AG08395 (cell line): ENCODE data around the gene REXO5.
"Not testable (repeated sequence)": the region's sequence is repeated elsewhere in the genome, so short reads cannot be mapped to it uniquely, and the experiment has no call there.

Experiments
- DNase-seq: peaks from one replicate; pipeline ENCODE4 v3.0.0; 2012; ENCODE audit warnings: mixed read lengths, low spot score

REXO5 gene, protein sequence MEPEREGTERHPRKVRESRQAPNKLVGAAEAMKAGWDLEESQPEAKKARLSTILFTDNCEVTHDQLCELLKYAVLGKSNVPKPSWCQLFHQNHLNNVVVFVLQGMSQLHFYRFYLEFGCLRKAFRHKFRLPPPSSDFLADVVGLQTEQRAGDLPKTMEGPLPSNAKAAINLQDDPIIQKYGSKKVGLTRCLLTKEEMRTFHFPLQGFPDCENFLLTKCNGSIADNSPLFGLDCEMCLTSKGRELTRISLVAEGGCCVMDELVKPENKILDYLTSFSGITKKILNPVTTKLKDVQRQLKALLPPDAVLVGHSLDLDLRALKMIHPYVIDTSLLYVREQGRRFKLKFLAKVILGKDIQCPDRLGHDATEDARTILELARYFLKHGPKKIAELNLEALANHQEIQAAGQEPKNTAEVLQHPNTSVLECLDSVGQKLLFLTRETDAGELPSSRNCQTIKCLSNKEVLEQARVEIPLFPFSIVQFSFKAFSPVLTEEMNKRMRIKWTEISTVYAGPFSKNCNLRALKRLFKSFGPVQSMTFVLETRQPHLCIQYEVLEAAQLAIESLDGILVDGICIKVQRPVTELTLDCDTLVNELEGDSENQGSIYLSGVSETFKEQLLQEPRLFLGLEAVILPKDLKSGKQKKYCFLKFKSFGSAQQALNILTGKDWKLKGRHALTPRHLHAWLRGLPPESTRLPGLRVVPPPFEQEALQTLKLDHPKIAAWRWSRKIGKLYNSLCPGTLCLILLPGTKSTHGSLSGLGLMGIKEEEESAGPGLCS

DNA sequence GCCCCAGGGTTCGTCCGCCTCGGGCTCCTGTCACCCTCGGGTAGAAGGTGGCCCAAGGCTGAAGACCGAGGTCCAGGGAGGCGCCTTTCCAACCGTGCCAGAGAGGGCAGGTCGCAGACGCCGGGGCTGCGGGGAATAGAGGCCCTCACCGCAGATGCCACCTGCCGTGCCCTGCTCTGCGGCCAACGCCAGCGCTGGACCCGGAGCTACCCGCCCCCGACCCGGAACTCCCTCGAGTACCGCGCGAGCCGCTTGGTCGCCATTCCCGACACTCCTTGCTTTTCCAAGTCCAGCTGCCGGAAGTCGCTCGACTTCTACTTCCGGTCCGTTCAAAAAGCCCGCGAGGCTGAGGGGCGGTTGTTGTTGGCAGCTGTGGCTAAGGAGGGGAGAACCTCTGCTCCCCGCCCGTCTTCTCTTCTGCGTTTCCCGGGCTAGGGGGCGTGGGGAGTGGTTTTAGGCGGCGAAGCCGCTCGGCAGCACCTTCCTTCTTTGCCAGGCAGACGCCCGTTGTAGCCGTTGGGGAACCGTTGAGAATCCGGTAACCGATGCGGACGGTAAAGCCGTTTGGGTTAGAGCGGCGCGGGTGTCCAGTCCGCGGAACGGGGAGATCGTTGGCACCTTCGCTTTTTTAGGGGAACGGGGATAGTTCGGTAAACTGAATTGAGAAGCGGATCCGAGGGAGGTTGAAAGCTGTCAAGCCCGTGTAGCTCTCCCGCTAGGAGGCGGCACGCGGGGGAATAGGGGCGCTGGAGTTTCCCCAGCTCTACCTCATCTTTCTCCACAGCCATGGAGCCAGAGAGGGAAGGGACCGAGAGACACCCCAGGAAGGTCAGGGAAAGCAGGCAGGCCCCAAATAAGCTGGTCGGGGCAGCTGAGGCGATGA lies at the start of gene REXO5, which contains the start of gene ERI2:
REXO5 (plus strand) TSS at position 360 of the 883 bp plus-strand sequence; CDS start at position 787, 427 bp downstream.
ERI2 (minus strand) TSS at position 305 of the 883 bp plus-strand sequence; CDS start at position 263, 42 bp downstream.
- DNase-seq, result peak; percentile 96

- no peak for DNase-seq
These were observed 46.0 kb upstream of the REXO5 start for GRCh38 chr16:20760346-20760745.

DNA sequence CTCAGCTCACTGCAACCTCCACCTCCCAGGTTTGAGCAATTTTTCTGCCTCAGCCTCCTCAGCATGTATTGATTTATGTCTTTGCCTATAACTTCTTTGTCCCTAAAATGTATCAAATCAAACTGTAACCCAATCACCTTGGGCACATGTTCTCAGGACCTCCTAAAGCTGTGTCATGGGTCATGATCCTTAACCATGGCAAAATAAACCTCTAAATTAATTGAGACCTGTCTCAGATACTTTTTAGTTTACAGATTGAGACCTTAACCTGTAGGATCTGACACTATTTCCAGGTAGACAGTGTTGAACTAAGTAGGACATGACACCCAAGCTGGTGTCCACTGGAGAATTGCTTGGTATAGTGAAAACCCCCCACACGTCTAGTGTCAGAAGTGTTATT lies 45.2 kb upstream of the REXO5 start:
- no peak for DNase-seq

- DNase-seq, result no peak
These were observed 43.8 kb upstream of the REXO5 start for GRCh38 chr16:20762404-20763123.

DNA sequence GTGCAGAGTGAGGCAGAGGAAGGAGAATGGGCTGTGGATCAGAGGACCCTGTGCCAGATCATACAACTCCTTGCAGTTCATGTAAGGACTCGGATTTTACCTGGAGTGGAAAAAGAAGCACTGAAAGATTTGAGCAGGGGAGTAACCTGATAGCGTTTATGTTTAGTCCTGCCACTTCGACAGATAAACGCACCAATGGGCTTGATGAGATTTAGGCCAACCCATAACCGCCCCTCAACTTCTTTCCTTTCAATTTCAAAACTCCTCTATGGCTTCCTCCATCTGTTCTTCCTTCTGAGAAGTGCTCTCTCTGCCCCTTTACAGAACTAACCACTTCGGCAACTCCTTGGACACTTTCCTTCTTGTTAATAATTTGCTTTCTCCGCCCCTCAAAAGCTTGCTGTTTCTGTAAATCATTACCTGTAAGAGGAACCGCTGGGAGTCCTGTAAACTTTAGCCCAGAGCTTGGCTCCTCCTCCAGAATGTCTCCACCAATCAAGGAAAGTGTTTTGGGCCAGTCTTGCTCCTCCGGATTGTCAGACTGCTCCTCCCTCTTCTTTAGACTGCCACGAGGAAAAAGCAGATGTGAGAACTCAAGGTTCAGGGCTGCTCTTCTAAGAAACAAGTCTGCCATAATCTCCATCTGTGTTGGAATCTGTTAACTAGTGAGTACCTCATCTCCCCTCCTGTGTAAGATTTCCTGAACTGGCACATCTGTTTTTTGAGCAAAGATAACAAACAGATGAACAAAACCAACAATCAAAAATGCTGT lies 42.7 kb upstream of the REXO5 start, which contains the start of gene ACSM3:
ACSM3 (plus strand) TSS at position 554 of the 772 bp plus-strand sequence. CDS start 6,021 bp downstream, outside the sequence.
- peak; percentile 88 for DNase-seq

GRCh38 chr16:20764448-20764847 lies 41.9 kb upstream of the REXO5 start:
- not testable (repeated sequence) for DNase-seq

DNA sequence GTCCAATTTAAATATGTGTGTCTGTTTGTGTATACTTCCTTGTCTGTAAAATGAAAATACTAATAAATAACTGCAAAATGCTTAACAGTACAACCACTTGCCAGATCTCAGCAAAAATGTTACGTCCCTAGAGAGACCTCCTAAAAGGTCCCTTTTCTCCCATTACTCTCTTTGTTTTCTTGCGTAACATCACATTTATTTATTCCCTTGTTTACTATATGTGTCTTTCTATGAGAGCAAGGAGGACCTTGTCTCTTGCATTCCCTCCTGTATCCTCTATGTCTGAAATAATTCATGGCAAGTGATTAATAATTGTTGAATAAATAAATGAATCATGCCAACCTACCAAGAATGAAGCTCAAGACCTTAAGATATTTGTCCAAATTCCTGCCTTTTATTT lies 40.6 kb upstream of the REXO5 start:
- DNase-seq, result no peak

DNA sequence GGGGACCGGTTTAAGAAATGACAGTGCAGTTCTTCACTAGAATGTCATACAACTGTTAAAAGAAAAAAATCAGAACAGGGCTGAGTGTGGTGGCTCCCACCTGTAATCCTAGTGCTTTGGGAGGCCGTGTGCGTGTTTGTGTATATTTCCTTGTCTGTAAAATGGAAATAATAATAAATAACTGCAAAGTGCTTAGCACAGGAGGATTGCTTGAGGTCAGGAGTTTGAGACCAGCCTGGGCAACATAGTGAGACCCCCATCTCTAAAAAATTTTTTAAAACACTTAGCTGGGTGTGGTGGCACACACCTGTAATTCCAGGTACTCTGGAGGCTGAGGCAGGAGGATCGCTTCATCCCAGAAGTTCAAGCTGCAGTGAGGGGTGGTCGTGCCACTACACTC lies 40.0 kb upstream of the REXO5 start:
- DNase-seq, result no peak

- no peak for DNase-seq
These were observed 38.8 kb upstream of the REXO5 start for GRCh38 chr16:20767577-20767976.

- no peak for DNase-seq
These were observed 38.2 kb upstream of the REXO5 start for GRCh38 chr16:20768121-20768520.

DNA sequence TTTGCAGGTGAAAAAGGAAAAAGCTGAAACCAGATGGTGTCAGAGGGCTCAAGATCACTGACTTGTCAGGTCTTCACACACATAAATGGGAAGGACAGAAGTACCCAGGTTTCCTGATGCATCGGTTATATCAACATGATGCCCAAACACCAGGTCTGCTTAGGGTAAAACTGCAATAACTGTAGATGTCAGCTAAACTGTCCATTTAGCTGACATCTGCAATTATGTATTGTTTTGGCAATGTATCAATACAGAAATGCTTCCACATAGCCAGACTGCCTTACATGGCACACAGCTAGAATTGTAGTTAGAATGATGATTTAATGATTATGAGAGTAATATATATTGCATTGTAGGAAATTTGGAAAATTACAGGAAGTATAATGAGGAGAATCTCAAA lies 37.5 kb upstream of the REXO5 start:
- no peak for DNase-seq

DNA sequence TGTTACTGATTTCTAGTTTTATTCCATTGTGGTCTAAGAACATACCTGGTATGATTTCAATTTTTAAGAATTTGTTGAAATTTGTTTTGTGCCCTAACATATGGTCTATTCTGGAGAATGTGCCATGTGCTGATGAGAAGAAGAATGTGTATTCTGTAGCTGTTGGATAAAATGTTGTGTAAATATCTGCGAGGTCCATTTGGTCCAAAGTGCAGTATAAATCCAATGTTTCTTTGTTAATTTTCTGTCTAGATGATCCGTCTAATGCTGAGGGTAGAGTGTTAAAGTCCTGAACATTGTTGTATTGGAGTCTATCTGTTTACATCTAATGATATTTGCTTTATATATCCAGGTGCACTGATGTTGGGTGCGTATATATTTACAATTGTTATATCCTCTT lies 32.6 kb upstream of the REXO5 start:
- DNase-seq, result no peak

DNA sequence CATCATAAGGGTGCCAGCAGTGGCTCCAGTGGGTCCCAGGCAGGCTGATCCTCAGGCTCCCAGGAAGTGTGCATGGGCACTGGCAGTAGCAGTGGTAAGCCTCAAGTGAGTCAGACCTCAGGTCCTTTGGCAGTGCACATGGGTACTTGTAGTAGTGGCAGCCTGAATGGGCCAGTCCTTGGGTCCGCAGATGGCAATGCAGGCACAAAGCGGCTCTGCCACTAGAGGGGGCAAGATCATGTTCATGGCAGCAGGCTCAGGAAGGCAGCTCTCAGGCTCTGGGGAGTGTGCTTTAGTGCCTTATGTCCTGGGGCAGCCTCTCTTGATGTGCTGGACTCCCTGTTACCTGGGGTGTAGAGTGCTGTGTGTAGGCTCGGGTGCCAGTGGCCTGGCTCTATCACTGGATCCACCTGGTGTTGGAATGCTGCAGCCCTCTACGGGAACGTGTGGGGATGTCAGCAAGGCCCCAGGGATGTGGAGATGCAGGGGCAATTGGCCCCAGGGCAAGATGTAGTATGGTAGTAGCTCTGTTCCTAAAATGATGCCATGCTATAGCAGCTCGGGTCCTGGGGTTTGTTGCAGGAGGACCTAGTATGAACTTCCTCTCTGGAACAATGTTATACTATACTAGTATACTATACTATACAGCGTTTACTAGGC lies 31.5 kb upstream of the REXO5 start:
- DNase-seq, result peak; percentile 71

DNA sequence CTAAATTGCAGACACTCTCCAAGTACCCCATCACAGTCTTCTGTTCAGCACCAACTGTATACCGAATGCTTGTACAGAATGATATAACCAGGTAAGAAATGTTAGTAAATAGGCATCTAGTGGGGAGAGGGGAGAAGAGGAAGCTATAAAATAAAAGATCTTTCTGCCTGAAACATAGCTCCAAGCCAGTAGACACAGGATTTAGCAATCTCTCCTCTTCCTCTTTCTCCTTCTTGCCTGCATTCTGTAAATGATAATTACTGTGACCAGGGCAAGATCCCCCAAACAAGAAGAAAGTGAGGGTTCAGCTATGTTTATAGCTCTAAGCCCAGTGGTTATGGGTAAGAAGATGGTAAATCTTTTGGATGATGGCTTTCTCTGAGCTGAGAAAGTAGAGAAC lies 24.6 kb upstream of the REXO5 start:
- no peak for DNase-seq

DNA sequence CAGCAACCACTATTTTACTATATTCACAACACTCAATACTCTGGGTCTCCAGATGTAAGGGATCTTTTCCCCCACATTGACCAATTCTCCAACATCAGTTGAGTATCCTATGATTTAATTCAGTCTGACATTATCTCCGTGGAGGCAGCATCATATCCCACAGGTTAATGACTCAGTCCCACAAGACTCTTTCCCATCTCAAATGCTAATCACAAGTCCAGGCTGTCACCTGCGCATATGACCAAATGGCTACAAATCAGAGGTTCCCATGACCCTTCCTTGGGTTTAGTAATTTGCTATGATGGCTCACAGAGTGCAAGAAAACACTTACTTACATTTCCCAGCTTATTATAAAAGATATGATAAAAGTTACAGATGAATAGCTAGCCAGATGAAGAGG lies 23.9 kb upstream of the REXO5 start:
- no peak for DNase-seq

- DNase-seq, result no peak
These were observed 22.1 kb upstream of the REXO5 start for GRCh38 chr16:20784204-20784603.

- no peak for DNase-seq
These were observed 17.2 kb upstream of the REXO5 start for GRCh38 chr16:20789130-20789529.

GRCh38 chr16:20791923-20792612 lies 14.3 kb upstream of the REXO5 start:
- peak; percentile 2 for DNase-seq

DNA sequence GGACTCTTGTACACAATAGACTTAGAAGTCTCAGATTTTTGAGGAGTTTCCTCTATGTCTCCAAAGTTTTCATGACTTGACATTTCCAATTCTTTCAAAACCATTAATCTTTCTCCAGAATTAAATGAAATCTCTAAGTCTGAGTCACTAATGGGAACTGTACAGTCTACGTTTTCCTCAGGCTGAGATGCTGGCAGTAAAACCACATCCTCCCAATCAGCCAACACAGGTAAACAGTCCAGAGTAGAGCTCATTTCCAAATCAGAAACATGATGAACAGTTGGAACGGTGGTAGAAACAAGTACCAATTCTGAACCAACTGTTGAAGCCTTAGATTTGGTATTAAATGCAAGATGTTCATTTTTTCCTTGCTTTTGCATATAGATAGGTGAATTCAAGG lies 8.0 kb upstream of the REXO5 start:
- no peak for DNase-seq
